Occipital lobe (tissue), 2 donors: ENCODE results near the gene ATP10B. TPM values are rescaled to one million over a fixed set of nuclear protein-coding genes. Genes with fewer than 3 reads are reported as not detected.

Source experiments
- DNase-seq: peaks from one replicate; lab custom pipeline; 2025; lab: John Stamatoyannopoulos, UW
- total RNA-seq: library from RNA; depleted of rRNA; stranded (reverse); fragments of >200 nt; gene quantifications from one replicate; pipeline ENCODE4 v1.2.3, GENCODE V29; 2014

ATP10B gene
- total RNA-seq, 1 donor from 2014 or later, result 4.7 TPM

DNA sequence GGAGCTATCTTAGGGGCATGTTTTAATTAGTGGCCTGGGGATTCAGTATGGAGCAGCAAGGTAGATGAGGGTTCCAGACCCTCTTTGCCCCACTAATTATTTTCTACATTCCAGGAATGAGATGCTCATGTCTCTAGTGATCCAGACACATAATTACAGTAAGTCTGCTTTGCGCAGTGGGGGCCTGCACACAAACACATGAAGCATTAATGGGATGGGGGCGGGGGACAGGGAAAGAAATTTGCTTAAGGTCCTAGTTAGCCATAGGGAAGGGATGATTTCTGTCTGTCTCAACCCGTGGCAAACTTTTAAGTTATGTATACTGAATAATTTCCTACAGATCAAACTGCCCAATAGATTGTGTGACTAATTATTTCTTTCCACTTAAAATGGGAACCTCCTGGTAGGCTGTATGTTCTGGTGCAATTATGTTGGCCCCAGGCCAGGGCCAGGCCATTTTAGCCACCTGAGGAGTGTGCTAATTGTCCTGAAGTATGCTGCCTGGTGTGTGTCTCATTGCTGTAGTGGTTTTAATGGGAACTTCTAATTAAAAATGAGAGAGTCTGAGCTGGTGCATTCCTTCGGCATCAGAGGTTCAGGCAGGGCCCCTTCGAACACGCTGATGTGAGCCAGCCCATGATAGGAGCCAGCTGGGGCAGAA is 295.9 kb downstream of the ATP10B start:
- no peak for DNase-seq

DNA sequence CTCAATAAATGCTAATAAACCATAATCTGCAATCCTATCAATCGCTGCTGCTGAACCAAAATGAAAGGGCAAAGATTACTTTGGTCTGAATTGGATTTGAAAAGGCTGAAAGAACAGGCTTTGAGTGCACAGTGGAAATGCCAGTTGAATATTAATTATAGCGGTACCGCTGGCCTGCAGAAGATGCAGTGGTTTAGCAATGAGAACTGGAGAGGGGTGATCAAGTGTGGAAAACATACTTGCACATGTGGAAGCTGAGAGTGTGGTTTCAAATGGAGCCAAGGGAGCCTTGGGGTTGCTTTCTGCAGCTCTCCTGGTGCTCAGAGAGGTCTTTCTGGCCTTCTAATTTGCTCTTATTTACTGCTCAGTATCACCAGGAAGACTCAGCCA is 296.4 kb downstream of the ATP10B start:
- no peak for DNase-seq

DNA sequence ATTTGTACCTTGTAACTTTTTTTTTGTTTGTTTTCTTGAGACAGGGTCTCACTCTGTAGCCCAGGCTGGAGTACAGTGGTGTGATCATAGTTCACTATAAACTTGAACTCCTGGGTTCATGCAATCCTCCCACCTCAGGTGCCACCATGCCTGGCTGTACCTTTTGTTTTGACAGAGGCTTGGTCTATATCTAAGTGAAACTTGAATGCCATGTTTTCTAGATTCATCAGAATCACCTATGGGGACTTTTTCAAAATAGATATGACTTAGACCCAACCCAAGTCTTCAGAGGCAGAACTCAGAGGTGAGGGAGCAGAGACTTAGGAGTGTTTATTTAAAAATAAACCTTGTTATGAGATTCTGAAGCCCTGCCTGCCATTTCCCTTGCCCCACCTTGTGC is 301.9 kb downstream of the ATP10B start:
- DNase-seq, result no peak

DNA sequence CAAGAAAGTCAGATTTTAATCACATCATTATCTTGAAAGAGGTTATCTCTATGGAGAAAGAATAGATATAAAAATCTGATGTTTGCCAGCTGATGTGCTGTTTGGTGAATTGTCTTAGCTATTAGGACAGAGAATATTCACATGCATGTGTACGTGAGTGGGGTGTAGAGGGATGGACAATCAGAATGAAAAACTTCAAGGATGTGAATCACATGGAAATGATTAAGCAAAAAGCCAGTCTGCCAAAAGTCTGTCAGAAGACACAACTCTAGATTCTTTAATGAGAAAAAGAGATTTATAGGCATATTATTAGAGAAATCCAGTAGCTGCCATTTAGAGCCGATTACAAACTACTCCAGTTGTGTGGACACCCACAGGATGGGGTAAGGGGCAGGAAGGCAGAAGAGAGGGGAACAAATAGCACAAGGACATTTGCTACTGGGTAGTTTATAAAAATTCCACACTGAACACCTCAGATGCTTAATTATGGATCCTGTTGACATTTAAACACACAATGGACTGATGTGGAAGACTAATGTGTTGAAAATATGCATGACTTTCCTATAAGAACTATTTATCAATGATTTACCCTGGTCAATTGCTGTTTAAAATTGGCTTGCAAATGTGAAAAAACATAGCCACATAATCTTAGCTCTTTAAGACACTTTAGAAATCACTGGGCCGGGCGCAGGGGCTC is 302.9 kb downstream of the ATP10B start:
- DNase-seq, result no peak

DNA sequence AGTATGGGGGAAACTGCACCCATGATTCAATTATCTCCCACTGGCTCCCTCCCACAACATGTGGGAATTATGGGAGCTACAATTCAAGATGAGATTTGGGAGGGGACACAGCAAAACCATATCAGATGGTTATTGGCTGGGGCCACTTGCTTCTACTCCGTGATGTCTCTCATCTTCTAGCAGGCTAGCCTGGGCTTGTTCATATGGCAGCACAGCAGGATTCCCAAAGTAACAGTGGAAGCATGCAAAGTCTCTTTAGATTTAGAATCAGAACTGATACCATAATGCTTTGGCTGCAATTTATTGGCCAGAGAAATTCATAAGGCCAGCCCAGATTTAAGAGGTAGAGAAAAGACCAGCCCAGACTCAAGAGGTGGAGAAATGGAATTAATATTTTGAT is 304.1 kb downstream of the ATP10B start:
- DNase-seq, result no peak

GRCh38 chr5:160547061-160547460 is 304.9 kb downstream of the ATP10B start:
- DNase-seq, result no peak

DNA sequence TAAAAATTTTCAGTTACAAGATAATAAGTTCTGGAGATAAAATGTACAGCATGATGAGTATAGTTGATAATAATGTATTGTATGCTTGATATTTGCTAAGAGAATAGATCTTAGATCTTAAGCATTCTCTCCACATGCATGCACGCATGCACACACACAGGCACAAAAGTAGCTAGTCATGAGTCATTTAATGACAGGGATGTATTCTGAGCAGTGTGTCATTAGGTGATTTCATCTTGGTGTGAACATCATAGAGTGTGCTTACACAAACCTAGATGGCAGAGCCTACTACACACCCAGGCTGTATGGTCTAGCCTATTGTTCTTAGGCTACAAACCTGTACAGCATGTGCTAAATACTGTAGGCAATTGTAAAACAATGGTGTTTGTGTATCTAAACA is 306.2 kb downstream of the ATP10B start:
- no peak for DNase-seq

GRCh38 chr5:160543395-160543794 is 308.6 kb downstream of the ATP10B start:
- no peak for DNase-seq

- no peak for DNase-seq
Measured at GRCh38 chr5:160542840-160543239, 309.2 kb downstream of the ATP10B start.

DNA sequence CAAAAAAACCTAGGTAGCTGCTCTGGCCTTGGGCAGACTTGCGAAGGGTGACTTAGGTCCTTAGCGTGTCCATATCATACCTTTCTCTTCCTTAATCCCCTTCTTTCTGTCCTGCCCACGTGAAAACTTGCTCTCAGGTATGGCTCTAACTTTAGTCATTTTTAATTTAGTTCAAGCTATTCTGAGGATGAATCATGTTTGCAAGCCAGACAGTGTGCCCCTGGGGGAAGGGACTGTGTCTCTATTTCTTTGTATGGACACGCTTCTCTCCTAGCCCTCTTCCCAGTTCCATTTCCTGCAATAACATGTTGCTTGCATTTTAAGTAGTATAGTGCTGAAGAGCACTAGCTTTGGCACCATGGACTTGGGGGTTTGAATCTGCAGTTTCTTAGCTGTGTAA is 309.7 kb downstream of the ATP10B start:
- no peak for DNase-seq

- no peak for DNase-seq
Measured at GRCh38 chr5:160539431-160539830, 312.6 kb downstream of the ATP10B start.

DNA sequence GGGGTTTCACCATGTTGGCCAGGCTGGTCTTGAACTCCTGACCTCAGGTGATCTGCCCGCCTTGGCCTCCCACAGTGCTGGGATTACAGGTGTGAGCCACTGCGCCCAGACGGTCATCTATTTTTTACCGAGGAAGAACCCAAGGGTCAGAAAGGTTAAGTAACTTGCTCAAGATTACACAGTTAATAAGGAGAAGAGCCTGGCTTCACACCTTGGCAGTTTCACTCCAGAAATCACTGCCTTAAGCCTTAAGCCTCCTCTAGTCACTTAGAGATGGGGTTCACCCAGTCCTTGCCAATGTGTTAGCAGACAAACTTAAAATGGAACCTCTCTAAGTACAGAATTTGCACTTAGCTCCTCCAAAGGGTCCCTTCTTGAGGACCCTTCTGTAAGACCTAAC is 314.1 kb downstream of the ATP10B start:
- no peak for DNase-seq

GRCh38 chr5:160537116-160537515 is 314.9 kb downstream of the ATP10B start:
- no peak for DNase-seq

DNA sequence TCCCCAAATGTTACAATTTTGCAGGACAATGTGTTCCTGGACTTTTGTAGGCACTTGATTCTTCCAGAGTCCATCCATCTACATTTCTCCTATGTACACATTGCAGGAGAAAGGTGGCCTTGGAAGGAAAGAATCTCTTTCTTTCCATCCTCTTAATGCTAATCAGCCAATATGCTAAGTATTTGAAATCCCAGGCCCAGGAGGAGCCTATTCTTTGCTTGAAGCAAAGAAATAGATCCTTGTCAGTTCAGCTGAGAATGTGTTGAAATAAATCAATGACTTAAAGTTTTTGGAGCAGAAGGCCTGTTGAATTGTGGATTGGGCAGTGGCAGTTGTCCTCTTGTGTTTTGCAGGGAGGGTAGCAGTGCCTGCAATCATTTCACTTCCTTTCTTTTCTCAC is 317.1 kb downstream of the ATP10B start:
- DNase-seq, result no peak

- DNase-seq, result no peak
Measured at GRCh38 chr5:160534125-160534524, 317.9 kb downstream of the ATP10B start.

DNA sequence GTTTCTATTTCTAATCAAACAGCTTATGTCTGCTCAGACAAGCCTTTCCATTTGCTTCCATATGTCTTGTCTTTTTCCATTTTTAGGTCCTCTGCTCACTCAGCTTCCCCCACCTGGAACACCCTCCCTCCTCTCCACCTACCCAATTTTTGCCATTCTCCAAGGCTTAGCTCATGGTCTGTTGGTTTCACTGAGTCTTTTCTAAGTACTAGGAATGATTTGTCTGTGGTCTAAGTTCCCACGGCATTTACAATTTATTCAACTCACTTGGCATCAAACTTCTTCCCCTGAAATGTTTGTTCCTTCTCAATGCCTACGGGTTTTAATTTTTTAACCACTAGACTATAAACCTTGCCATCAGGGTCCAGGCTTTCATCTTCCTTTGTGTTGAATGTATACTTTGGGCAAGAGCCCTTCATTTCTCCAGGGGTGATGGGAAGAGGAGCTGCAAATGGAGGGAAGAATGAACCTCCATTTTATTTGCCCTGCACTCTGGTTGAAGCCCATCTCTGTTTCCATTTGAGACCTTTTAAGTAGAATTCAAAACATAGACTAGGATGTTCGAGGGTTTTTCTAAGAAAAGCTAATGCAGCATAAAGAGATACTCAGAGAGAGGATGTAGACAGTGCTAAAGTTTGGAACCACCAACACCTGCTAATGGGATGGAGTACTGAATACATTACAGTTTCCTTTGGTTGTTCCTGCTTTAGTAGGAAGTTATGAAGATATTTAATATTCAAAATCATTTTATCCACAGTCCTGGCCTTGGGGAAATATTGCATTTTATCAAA is 326.3 kb downstream of the ATP10B start:
- no peak for DNase-seq

- no peak for DNase-seq
Measured at GRCh38 chr5:160524827-160525226, 327.2 kb downstream of the ATP10B start.

DNA sequence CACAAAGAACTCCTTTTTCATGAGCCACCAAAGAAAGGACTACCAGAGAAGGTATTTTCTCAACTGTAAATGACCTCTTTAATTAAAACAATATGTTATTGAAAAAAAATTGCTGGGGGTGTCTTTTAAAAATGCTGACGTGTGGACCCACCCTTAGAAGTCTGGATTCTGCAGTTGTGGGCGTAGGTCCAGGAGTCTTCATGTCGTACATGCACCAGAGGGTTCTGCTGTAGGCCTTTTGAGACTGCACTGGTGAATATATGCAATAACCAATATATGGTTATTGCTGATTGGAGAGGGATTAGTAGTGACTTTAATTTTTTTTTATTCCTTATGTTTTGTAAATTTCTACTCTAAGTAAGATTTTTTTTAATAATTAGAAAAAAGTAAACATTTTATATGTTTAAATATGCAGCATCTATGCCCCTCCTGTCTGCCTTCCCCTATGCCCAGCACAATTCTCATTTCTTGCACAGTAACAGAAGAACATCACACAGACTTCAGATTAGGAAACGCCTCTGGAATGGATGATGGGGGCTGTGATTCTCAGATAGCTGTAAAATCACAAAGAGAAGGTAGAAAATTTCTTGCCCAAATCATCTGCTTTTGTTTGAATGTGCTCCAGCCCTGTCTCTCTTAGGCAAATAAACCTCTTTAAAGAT is 328.4 kb downstream of the ATP10B start:
- DNase-seq, result no peak

DNA sequence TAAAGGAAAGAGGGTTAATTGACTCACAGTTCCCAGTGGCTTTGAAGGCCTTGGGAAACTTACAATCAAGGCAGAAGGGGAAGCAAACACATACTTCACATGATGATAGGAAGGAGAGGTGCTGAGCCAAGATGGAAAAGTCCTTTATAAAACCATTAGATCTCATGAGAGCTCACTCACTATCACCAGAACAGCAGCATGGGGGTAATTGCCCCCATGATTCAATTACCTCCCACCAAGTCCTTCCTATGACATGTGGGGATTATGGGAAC is 330.7 kb downstream of the ATP10B start:
- no peak for DNase-seq

- DNase-seq, result no peak
Measured at GRCh38 chr5:160520609-160521391, 331.2 kb downstream of the ATP10B start.

GRCh38 chr5:160516696-160517530 is 335.1 kb downstream of the ATP10B start:
- no peak for DNase-seq
